GM12801 (cell line): ENCODE measurements around the gene MAD1L1.

Experiments
- CTCF ChIP-seq: IDR thresholded peaks from one replicate; pipeline ENCODE4 v1.5.1; 2011; ENCODE audit warnings: control low read depth; ENCODE audit not compliant: insufficient read length; ENCODE audit errors: extremely low read depth

MAD1L1 gene

GRCh38 chr7:1940402-1940786 lies 292.4 kb downstream of the MAD1L1 start:
- no peak for TF ChIP-seq CTCF

GRCh38 chr7:1939434-1940401 lies 293.0 kb downstream of the MAD1L1 start:
- no peak for TF ChIP-seq CTCF

GRCh38 chr7:1938788-1939433 lies 293.8 kb downstream of the MAD1L1 start:
- no peak for TF ChIP-seq CTCF

GRCh38 chr7:1937252-1937605 lies 295.5 kb downstream of the MAD1L1 start:
- TF ChIP-seq CTCF: no peak

- TF ChIP-seq CTCF: no peak
Measured at GRCh38 chr7:1936531-1937251, 296.1 kb downstream of the MAD1L1 start.

GRCh38 chr7:1936006-1936310 lies 296.8 kb downstream of the MAD1L1 start:
- TF ChIP-seq CTCF: no peak
